ENCODE measurements around the gene COL4A2.

Gene COL4A2

GRCh38 chr13:110463871-110464510 lies 156.9 kb downstream of the COL4A2 start:
- no peak for DNase-seq

DNA sequence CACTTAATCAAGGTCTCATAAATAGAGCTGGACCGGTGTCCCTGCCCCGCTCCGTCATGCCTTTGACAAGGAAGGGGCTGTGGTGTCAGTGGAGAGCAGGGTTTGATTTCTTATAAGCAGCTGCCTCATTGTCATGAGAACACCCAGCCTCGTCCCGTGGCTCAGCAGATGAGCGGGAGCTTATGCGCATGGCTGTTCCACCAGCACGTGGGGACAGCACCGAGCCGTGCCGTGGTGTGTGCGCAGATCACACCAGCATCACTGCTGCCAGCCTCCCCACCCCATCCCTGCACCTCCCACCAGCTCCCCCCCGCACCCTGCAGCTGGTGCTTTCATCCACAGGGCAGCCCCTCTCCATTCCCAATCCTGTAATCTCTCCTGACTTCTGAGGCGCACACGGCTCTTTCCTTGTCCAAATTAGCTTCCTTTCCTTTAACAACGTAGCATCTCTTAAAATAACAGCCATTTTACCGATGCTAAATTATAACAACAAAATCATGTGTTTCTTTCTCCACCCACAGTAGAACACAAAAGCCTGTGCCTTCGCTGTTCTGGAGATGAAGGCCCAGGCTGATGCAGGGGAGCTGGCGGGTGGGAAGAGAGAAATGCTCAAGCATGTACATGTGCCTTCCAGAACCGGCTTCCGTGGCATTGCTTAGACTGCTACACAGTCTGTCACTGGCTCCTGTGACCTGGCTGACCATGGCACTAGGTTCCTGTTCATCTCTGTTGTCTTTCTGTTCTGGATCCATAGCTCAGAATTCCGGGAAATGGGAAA lies 157.7 kb downstream of the COL4A2 start:
- DNase-seq = no peak

DNA sequence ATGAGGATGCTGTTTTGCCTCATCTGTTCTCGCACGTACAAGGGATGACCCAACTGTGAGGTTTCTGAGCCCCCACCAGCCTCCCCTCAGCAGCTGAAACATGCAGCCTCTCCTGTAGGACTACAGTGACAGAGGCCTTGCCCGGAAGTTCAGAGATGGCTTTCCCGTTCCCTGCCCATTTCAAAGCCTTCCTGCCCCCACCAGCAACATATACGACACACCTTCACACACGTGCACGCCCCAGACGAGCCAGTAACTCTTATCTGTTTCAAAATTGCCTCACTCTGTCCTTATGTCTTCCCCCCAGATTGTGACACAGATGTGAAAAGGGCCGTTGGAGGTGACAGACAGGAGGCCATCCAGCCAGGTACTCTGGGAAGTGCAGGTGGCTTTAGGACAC lies 158.6 kb downstream of the COL4A2 start:
- no peak for DNase-seq

DNA sequence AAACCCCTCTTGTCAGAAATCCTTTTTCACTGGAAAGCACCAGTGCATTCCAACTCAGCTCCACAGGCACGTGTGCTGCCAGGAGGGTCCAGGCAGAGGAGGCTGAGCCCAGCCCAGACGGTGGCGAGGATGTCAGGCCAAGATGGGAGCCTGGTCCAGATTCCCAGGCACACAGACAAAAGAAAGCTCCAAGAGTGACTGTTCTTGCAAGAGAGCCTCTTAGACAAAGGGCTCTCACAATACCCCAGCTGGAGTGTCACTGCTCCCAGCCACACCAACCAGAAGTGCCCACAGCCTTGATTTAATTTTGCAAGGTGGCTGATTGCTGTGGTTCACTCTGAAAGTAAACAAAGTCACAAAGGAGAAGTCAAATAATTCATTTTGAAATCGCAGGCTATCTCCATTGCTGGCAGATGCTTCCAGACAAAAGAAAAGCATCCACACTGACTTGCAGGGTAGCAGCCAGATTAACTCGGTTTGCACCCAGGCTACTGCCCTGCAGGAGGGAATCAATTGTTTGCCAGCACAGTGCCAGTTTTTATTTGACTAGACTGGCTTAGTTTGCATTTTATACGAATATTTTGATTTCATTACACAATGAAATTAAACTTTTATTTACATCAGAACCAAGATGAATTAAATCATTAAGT lies 159.3 kb downstream of the COL4A2 start:
- DNase-seq = no peak

DNA sequence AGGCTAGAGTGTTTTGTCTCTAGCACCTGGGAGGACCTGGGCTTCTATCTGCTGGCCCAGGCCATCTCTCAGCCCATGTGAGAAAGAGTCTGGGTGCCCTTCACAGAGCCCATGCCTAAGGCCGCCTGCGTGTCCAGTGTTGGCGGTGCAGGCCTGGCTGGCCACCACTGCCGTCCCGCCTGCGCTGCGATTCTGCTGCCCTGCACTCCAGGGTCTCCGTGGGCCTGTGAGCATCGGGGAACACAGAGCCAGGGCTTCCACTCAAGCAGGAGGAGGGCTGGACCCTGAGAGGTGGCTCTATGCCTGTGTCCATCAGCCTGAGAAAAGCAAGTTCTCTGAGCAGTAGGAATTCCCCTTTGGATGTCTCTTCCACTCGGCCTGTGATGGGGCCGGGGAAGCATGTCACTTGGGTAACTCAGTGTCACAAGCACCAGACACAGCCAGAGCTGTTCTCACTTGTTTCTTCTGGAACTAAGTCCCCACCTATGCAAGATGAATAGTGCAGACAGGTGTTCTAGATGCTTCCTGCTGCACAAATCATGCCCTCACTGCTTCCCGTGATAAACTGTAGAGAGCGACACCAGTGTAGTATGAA lies 160.5 kb downstream of the COL4A2 start:
- DNase-seq = no peak

GRCh38 chr13:110468986-110469495 lies 162.0 kb downstream of the COL4A2 start:
- DNase-seq = no peak

DNA sequence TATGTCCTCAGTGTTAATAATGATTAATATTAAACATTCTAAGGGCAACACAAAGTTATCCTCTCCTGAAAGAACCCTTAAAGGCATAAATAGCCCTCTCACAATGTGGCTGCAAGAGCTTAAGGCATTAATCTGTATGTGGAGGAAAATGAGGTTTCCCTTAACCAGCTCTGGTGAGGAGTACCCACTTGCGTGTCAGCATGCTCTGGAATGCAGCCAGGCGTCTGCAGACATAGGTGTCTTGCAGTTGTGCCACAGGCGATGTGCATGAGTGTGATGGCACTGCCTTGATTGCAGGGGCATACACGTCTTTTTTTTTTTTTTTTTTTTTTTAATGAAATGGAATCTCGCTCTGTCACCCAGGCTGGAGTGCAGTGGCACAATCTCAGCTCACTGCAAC lies 162.5 kb downstream of the COL4A2 start:
- no peak for DNase-seq

- no peak for DNase-seq
Measured at GRCh38 chr13:110470272-110471009, 163.4 kb downstream of the COL4A2 start.

GRCh38 chr13:110471156-110471832 lies 164.2 kb downstream of the COL4A2 start:
- no peak for DNase-seq

DNA sequence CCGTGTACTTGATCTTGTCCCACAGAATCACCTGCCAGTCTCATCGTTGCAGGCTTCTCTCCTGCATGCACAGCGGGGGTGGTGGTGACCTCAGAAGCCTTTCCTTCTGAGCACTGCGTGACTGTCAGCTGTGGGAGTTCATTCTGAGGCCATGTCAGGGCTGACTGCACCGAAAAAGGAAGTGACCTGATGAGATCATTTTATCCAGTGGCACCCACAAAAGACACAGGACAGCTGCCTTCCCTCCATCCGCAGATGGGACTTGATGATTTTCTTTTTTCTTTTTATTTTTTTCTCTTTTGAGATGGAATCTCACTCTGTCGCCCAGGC lies 164.7 kb downstream of the COL4A2 start:
- DNase-seq = no peak

DNA sequence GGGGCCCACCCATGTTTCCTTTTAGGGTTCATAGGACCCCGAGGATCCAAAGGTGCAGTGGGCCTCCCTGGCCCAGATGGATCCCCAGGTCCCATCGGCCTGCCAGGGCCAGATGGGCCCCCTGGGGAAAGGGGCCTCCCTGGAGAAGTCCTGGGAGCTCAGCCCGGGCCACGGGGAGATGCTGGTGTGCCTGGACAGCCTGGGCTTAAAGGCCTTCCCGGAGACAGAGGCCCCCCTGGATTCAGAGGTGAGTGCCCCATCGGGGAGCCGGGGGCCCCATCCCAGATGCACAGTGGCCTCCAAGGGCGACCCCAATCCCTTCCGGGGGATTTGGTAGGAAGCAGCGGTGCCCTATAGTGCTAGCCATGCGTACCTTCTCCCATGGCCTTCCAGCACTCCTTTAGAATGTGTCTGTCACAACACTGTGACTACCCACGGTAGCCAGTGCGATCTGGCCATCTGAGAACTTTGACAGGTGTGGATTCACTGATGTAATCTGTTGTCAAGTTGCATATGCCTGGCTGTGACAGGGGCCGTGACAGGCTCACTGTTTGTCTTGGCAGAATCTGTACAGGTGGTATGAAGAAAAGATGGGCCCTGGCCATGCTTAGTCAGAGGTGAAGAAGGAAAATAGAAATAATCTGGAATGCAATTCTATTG lies 165.9 kb downstream of the COL4A2 start:
- DNase-seq = no peak

DNA sequence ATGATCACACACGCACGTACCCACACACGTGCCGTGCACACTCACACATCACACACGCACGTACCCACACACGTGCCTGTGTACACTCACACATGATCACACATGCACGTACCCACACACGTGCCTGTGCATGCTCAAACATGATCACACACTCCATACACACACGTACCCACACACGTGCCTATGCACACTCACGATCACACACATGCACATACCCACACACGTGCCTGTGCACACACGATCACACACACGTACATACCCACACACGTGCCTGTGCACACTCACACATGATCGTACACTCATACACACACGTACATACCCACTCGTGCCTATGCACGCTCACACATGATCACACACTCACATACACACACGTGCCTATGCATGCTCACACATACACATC lies 167.6 kb downstream of the COL4A2 start:
- no peak for DNase-seq

DNA sequence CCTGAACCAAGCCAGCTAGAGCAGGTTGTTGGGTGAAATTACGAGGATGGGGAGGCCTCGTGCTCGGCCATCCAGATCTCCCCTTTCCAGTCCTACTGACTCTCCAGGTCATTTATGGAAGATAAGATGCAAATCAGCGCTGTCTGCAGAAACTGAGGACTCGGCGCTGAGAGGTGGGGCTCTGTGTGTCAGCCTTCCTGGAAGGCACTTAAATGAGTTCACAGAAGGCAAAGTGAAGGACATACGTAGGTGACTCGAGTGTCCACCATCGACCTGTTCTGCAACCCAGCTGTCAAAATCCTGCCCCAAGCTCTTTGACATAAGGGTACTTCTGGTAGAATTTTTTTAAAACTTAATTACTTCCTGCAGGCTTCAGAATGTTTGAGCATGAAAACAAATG lies 168.0 kb downstream of the COL4A2 start:
- DNase-seq = no peak

GRCh38 chr13:110475550-110476219 lies 168.6 kb downstream of the COL4A2 start:
- no peak for DNase-seq

- no peak for DNase-seq
Measured at GRCh38 chr13:110476220-110476617, 169.1 kb downstream of the COL4A2 start.

DNA sequence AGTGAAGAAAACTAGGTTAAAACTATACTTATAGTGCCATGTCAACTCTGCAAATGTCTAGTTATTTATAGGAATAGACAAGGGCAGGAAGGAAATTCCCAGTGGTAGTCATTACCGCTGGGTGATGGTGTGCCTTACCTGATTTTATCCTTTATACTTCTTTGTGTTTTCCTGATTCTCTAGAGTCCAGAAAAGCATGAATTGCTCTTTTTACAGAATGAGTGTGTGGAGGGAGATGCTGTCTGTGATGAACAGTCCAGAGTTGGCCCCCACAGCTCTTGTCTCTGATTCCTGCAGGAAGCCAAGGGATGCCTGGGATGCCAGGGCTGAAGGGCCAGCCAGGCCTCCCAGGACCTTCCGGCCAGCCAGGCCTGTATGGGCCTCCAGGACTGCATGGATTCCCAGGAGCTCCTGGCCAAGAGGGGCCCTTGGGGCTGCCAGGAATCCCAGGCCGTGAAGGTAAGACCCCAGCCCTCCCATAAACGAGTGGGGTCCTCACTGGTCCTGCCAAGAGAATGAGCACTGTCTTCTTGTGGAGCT lies 170.7 kb downstream of the COL4A2 start:
- DNase-seq = no peak

DNA sequence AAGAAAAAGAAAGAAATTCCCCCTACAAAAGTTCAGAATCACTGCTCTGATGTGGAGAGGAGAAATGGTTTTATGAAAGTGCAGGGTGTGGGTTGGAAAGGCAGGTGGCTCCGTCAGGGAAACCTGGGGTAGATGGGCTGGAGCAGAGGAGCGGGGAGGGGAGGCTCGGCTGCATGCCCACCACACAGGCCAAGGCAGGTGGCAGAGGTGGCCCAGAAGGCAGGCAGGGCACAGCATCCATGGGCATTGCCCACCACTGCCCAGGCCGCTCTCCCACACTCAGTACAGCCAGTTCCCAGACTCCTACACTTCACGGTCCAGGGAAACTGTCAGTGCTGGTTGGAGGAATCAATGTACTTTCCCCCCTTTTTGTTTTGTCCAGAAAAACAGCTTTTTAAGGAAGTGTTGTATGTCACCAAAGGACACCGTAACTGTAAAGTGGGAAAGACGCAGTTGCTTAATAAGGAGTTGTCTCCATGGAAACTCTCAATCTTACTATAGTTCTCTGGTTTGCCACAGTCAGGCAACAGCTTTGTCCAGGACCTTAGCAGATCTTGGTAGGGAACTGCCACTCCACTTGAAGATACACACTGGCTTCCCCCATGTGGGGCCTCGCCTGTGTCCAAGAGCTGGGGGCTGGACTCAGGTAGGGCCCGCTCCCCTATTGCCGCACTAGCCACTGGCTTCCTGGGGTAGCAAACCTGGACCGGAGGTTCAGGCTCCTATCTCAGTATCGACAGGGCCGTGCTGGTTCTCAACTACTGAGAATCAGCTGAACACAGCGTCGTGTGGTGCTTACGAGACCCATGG lies 171.5 kb downstream of the COL4A2 start:
- DNase-seq = no peak

- DNase-seq = no peak
Measured at GRCh38 chr13:110479215-110479545, 172.1 kb downstream of the COL4A2 start.

- DNase-seq = no peak
Measured at GRCh38 chr13:110479648-110480047, 172.6 kb downstream of the COL4A2 start.

GRCh38 chr13:110480161-110480560 lies 173.1 kb downstream of the COL4A2 start:
- no peak for DNase-seq
